Neural cell (in vitro differentiated cells): ENCODE results near the gene ZNF292. TPM values are rescaled to one million over a fixed set of nuclear protein-coding genes. Genes with fewer than 3 reads are reported as not detected.

ENCODE experiments used
- H2AFZ ChIP-seq: fragments of 200-600, 300-800 bp; sonication (generic), shearing (Covaris generic); 2 replicates; pipeline ENCODE4 v1.6.0; 2014; ENCODE audit warnings: low read depth, mild to moderate bottlenecking, antibody characterized with exemption, low read length, moderate library complexity
- H3F3A ChIP-seq: fragments of 200-600 bp; shearing (Covaris generic); 2 replicates; pipeline ENCODE4 v1.6.1; 2016; ENCODE audit warnings: mild to moderate bottlenecking, moderate library complexity, mixed read lengths, antibody characterized with exemption, low read length; ENCODE audit not compliant: insufficient read depth, poor library complexity, severe bottlenecking
- H3K27ac ChIP-seq: fragments of 200-600, 300-800 bp; sonication (generic), shearing (Covaris generic); 2 replicates; pipeline ENCODE4 v1.5.1; 2014; ENCODE audit warnings: mild to moderate bottlenecking, low read length, moderate library complexity
- H3K27me3 ChIP-seq: fragments of 300-800, 200-600 bp; sonication (generic), shearing (Covaris generic); 2 replicates; pipeline ENCODE4 v1.6.0; 2014; ENCODE audit warnings: mild to moderate bottlenecking, low read depth, low read length, moderate library complexity; ENCODE audit not compliant: insufficient read depth
- H3K36me3 ChIP-seq: fragments of 300-800, 200-600 bp; sonication (generic), shearing (Covaris generic); 2 replicates; pipeline ENCODE4 v1.5.1; 2014; ENCODE audit warnings: mild to moderate bottlenecking, antibody characterized with exemption, low read length, moderate library complexity; ENCODE audit not compliant: insufficient read depth
- H3K4me2 ChIP-seq: fragments of 300-800, 200-600 bp; sonication (generic), shearing (Covaris generic); 2 replicates; pipeline ENCODE4 v1.6.0; 2014; ENCODE audit warnings: mild to moderate bottlenecking, low read length
- H3K4me3 ChIP-seq: fragments of 300-800, 200-600 bp; sonication (generic), shearing (Covaris generic); 2 replicates; pipeline ENCODE4 v1.5.1; 2014; ENCODE audit warnings: mild to moderate bottlenecking, low read length, moderate library complexity
- H3K79me2 ChIP-seq: fragments of 200-600 bp; shearing (Covaris generic); replicated peaks from 2 replicates; pipeline ENCODE4 v1.6.0; 2014; ENCODE audit warnings: mild to moderate bottlenecking, low read length, moderate library complexity; ENCODE audit not compliant: insufficient read depth
- H3K9ac ChIP-seq: fragments of 300-800, 200-600 bp; sonication (generic), shearing (Covaris generic); 2 replicates; pipeline ENCODE4 v1.6.1; 2016; ENCODE audit warnings: mild to moderate bottlenecking, low read length, mixed read lengths
- H3K9me2 ChIP-seq: fragments of 200-600 bp; shearing (Covaris generic); 2 replicates; pipeline ENCODE4 v1.6.1; 2016; ENCODE audit warnings: mild to moderate bottlenecking, low read length, mixed read lengths; ENCODE audit not compliant: insufficient read depth
- H3K9me3 ChIP-seq: fragments of 200-600, 300-800 bp; sonication (generic), shearing (Covaris generic); 2 replicates; pipeline ENCODE4 v1.6.1; 2016; ENCODE audit warnings: mild to moderate bottlenecking, mixed run types, low read length, moderate library complexity, mixed read lengths
- H4K20me1 ChIP-seq: fragments of 200-600 bp; shearing (Covaris generic); 2 replicates; pipeline ENCODE4 v1.6.1; 2016; ENCODE audit warnings: mild to moderate bottlenecking, mixed run types; ENCODE audit not compliant: insufficient read depth
- EP300 ChIP-seq: fragments of 450-650 bp; conservative IDR thresholded peaks from 2 replicates; pipeline ENCODE4 v1.6.1; 2014; ENCODE audit warnings: antibody characterized with exemption, mild to moderate bottlenecking, moderate library complexity; ENCODE audit not compliant: poor library complexity, severe bottlenecking
- EZH2 ChIP-seq: fragments of 200-600, 300-800 bp; shearing (Covaris generic), sonication (generic); IDR thresholded peaks from 2 replicates; pipeline ENCODE4 v1.6.1; 2014; ENCODE audit warnings: antibody characterized with exemption, low read length, borderline replicate concordance, mild to moderate bottlenecking; ENCODE audit not compliant: insufficient read depth, poor library complexity, severe bottlenecking
- MXI1 ChIP-seq: fragments of 450-650 bp; conservative IDR thresholded peaks from 2 replicates; pipeline ENCODE4 v1.6.1; 2014; ENCODE audit warnings: antibody characterized with exemption, mild to moderate bottlenecking; ENCODE audit not compliant: poor library complexity, severe bottlenecking
- POLR2AphosphoS5 ChIP-seq: IDR thresholded peaks from 2 replicates; pipeline ENCODE4 v1.6.1; 2012
- RAD21 ChIP-seq: fragments of 450-650 bp; conservative IDR thresholded peaks from 2 replicates; pipeline ENCODE4 v1.6.1; 2014; ENCODE audit warnings: antibody characterized with exemption, mild to moderate bottlenecking, moderate library complexity
- SMC3 ChIP-seq: fragments of 450-650 bp; conservative IDR thresholded peaks from 2 replicates; pipeline ENCODE4 v1.6.1; 2014; ENCODE audit warnings: antibody characterized with exemption, mild to moderate bottlenecking, moderate library complexity; ENCODE audit not compliant: poor library complexity
- polyA plus RNA-seq: library from polyadenylated mRNA; depleted of rRNA; stranded (reverse); fragments of >200 nt; gene quantifications from 2 replicates; pipeline ENCODE4 v1.2.3, GENCODE V29; 2014
- TF ChIP-seq, protein P1 (sequence below): fragments of 450-650 bp; IDR thresholded peaks from 2 replicates; pipeline ENCODE4 v1.5.1; 2014; ENCODE audit warnings: antibody characterized with exemption, mild to moderate bottlenecking, moderate library complexity; ENCODE audit not compliant: poor library complexity, severe bottlenecking
- TF ChIP-seq, protein P2 (sequence below): IDR thresholded peaks from 2 replicates; pipeline ENCODE4 v1.6.1; 2012; ENCODE audit warnings: borderline replicate concordance

The ZNF292 gene
- polyA plus RNA-seq, 1 donor from 2014 or later: 29.8 TPM

DNA sequence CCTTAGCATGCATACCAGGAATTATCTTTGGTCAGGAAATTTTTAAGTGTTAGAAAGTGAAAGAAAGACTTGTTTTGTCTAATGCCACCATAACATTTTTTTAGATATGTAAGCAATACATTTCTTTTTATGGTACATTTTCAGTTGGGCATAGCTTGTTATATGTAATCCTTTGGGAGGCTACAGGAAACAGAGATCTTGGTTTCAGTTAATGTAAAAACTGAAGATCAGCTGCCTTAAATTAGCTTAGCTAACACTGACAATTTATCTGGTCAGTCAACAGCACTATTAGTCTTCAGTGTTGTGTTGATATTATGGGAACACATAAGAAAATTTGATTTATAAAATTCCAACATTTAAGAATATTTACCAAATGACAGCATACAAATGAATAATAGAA lies 88.4 kb downstream of the ZNF292 start:
- no peaks in the 10 kb centered on the region for H3K27me3 ChIP-seq
- H3K36me3 ChIP-seq: peaks cover 20% of the 10 kb centered on the region
- H3K4me2 ChIP-seq: no peak overlapping the region
- no peak overlapping the region for H3K27ac ChIP-seq
- H3F3A ChIP-seq: no peaks in the 10 kb centered on the region
- TF ChIP-seq, protein P1, sequence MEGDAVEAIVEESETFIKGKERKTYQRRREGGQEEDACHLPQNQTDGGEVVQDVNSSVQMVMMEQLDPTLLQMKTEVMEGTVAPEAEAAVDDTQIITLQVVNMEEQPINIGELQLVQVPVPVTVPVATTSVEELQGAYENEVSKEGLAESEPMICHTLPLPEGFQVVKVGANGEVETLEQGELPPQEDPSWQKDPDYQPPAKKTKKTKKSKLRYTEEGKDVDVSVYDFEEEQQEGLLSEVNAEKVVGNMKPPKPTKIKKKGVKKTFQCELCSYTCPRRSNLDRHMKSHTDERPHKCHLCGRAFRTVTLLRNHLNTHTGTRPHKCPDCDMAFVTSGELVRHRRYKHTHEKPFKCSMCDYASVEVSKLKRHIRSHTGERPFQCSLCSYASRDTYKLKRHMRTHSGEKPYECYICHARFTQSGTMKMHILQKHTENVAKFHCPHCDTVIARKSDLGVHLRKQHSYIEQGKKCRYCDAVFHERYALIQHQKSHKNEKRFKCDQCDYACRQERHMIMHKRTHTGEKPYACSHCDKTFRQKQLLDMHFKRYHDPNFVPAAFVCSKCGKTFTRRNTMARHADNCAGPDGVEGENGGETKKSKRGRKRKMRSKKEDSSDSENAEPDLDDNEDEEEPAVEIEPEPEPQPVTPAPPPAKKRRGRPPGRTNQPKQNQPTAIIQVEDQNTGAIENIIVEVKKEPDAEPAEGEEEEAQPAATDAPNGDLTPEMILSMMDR: no peak
- TF ChIP-seq EP300 (no peak), POLR2AphosphoS5 (no peak), MXI1 (no peak), EZH2 (no peak), RAD21 (no peak)
- TF ChIP-seq, protein P2, sequence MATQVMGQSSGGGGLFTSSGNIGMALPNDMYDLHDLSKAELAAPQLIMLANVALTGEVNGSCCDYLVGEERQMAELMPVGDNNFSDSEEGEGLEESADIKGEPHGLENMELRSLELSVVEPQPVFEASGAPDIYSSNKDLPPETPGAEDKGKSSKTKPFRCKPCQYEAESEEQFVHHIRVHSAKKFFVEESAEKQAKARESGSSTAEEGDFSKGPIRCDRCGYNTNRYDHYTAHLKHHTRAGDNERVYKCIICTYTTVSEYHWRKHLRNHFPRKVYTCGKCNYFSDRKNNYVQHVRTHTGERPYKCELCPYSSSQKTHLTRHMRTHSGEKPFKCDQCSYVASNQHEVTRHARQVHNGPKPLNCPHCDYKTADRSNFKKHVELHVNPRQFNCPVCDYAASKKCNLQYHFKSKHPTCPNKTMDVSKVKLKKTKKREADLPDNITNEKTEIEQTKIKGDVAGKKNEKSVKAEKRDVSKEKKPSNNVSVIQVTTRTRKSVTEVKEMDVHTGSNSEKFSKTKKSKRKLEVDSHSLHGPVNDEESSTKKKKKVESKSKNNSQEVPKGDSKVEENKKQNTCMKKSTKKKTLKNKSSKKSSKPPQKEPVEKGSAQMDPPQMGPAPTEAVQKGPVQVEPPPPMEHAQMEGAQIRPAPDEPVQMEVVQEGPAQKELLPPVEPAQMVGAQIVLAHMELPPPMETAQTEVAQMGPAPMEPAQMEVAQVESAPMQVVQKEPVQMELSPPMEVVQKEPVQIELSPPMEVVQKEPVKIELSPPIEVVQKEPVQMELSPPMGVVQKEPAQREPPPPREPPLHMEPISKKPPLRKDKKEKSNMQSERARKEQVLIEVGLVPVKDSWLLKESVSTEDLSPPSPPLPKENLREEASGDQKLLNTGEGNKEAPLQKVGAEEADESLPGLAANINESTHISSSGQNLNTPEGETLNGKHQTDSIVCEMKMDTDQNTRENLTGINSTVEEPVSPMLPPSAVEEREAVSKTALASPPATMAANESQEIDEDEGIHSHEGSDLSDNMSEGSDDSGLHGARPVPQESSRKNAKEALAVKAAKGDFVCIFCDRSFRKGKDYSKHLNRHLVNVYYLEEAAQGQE: no peak
- H3K4me3 ChIP-seq: no peak overlapping the region
- peaks cover 12% of the 10 kb centered on the region for H3K79me2 ChIP-seq
- no peak overlapping the region for H3K9ac ChIP-seq
- no peaks in the 10 kb centered on the region for H3K9me3 ChIP-seq
- no peak overlapping the region for H2AFZ ChIP-seq
- no peaks in the 10 kb centered on the region for H3K9me2 ChIP-seq
- no peaks in the 10 kb centered on the region for H4K20me1 ChIP-seq

DNA sequence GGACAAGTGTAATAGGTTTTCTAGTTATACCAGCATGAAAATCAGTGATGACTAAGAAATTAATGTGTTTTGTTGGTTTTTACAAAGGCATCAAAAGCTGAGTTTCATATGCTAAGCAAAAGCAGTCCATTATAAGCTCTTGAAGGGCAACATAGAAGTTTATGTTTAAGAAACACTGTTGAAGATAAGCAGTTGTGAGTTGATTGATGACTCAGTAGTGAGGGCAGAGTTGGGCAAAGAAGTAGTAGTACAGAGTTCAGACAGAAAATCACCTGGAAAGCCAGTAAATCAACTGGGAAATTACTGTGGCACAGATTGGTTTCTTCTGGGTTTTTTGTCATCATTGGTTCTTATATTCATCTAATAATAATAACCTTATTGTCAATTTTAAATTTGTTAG lies 89.0 kb downstream of the ZNF292 start:
- Histone ChIP-seq H3K9me2 (no peaks in the 10 kb centered on the region), H3K4me2 (no peak overlapping the region), H3K36me3 (peaks cover 20% of the 10 kb centered on the region), H3F3A (no peaks in the 10 kb centered on the region), H3K79me2 (peaks cover 12% of the 10 kb centered on the region), H3K9me3 (no peaks in the 10 kb centered on the region), H2AFZ (no peak overlapping the region), H4K20me1 (no peaks in the 10 kb centered on the region), H3K4me3 (no peak overlapping the region), H3K27me3 (no peaks in the 10 kb centered on the region), H3K27ac (no peak overlapping the region), H3K9ac (no peak overlapping the region)
- no peak for TF ChIP-seq POLR2AphosphoS5
- TF ChIP-seq SMC3: no peak
- no peak for TF ChIP-seq EZH2
- TF ChIP-seq, protein P1: no peak
- TF ChIP-seq EP300: no peak
